ENCODE data around the gene TBC1D5.
"Not testable (repeated sequence)": the region's sequence is repeated elsewhere in the genome, so short reads cannot be mapped to it uniquely, and the experiment has no call there.

TBC1D5 gene

DNA sequence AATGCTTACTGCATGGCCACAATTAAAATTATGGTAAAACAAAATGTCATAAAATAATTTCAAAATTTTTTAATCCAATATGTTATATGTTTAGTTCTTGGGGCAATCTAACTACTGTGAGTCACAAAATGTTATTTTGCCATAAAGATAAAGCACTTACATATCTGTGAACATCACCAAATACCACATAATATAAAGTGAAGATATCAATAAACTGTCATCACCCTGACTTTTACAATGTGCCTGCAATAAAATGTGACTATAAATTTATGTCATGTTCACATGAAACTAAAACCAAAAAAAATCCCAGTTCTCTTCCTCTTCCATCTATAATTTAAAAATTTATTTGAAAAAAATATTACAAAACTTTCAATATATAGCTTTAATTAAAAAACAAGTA lies 191.8 kb downstream of the TBC1D5 start:
- DNase-seq (ENCODE audit: low read depth, low spot score) = no peak

DNA sequence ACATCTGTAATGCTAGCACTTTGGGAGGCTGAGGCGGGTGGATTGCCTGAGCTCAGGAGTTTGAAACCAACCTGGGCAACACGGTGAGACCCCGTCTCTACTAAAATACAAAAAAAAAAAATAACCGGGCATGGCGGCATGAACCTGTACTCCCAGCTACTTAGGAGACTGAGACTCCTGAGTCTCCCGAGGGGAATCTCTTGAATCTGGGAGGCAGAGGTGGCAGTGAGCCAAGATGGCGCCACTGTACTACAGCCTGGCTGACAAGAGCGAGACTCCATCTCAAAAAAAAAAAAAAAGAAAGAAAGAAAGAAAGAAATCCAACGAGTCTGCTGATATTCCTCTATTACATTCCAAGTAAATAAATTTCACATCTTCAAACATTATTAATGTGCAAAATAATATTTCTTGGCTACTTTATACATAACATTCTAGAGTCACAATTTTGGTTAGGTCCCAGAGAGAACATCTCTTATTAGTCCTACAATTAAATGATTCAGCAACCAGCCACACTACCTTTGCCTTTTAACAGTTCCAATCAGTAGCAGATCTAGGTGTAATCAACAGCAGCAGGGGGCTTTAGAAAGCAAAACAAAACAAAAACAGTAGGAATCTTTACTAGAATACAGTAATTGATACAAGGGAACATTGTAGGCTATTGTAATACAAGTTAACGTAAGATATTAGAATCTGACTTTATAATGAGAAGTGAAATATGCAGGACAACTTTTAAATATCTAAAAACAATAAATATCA lies 195.8 kb downstream of the TBC1D5 start:
- DNase-seq (ENCODE audit: low read depth, low spot score) = no peak

- DNase-seq (ENCODE audit: low read depth, low spot score) = no peak
These were observed 197.8 kb downstream of the TBC1D5 start for GRCh38 chr3:17544632-17545031.

- DNase-seq (ENCODE audit: low read depth, low spot score) = no peak
These were observed 199.8 kb downstream of the TBC1D5 start for GRCh38 chr3:17542591-17542990.

DNA sequence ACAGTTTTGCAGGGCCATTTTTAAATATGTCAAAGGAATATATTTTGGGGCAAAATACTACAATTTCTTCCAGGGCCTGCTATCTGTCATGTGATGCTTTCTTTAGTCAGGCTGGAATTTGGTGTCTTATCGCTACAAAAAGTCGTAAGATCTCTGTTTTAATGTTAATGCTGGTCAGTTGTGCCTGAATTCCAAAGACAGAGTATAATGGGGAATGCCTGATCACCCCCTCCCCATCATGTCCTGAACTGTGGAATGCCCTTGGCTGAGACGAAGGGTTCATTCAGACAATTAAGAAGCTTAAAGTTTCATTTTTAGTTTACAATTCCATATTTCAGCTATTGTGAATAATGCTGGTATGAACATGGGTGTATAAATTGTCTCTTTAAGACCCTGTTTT lies 203.0 kb downstream of the TBC1D5 start:
- DNase-seq (ENCODE audit: low read depth, low spot score) = no peak

- DNase-seq (ENCODE audit: low read depth, low spot score) = no peak
These were observed 207.2 kb downstream of the TBC1D5 start for GRCh38 chr3:17535274-17535673.

- not testable (repeated sequence) for DNase-seq (ENCODE audit: low read depth, low spot score)
These were observed 210.0 kb downstream of the TBC1D5 start for GRCh38 chr3:17532446-17532845.

GRCh38 chr3:17529677-17530076 lies 212.8 kb downstream of the TBC1D5 start:
- no peak for DNase-seq (ENCODE audit: low read depth, low spot score)

DNA sequence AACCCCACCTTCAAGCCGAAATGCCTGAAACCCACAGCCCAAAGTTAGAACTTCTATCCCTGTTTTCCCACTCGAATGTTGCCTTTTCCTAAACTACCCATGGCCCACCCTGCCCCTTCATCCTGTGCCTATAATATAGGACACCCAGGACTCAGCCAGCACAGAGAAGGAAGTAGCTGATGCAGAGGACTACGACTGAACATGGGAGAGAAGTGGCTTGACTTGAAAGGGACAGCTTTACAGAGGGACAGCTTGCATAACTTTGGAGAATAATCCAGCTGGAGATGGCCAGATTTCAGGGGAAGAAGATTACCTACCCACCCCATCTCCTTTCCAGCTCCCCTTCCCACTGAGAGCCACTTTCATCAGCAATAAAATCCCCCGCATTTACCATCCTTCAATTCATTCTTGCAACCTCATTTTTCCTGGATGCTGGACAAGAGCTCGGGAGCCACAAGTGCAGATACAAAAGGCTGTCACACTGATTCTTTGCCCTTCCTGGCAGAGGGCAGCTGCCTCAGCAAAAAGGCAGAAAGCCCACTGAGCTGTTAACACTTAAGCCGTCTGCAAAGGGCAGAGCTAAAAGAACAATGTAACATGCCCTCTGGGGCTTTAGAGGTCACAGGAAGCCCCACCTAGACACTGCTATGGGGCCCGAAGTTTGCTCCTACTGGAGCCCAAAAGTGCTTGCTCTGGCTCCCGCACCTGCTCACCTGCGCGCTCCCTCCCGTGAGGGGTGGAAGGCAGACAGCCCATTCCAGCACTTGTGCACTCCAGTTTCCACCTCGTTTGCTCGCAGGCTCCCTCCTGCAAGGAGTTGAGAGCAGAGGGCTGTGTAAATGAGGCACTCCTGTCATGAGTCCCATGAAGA lies 224.0 kb downstream of the TBC1D5 start:
- DNase-seq (ENCODE audit: low read depth, low spot score) = no peak

- no peak for DNase-seq (ENCODE audit: low read depth, low spot score)
These were observed 226.8 kb downstream of the TBC1D5 start for GRCh38 chr3:17515445-17516234.

DNA sequence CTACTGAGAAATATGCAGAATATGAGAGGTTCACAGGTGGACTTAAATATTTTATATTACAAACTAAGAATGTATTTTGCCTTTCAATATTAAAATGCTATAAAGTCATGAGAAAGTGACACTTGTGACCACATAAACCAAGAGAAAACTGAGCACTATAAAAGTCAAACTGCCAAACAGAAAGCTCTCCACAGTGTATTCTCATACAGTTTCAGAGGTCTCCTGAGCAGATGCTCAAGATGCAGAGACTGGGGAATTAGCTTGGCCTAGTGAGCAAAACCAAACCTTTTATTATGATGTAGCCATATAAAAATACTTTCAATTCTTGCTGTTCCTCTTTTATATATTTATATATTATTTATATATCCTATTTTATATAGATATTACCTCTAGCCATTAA lies 227.8 kb downstream of the TBC1D5 start:
- DNase-seq (ENCODE audit: low read depth, low spot score) = no peak

- DNase-seq (ENCODE audit: low read depth, low spot score) = no peak
These were observed 232.2 kb downstream of the TBC1D5 start for GRCh38 chr3:17510265-17510664.

- DNase-seq (ENCODE audit: low read depth, low spot score) = no peak
These were observed 234.2 kb downstream of the TBC1D5 start for GRCh38 chr3:17508180-17508752.

DNA sequence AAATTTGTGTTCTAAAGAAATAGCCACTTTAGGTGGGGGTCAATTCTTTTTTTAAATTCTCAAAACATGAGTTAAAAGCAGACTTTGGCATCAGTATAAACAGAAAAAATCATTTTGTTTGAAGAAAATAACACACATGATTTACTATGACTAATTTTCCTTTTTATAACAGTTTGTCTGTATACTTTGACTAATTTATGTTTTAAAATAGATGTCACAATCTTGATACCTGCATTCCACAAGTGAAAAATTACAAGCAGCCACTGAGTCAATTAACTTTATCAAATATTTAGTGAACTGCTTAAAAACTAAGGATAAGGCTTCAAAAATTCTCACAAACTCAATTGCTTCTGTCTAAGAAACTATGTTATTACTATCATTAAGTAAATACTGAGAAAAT lies 235.0 kb downstream of the TBC1D5 start:
- no peak for DNase-seq (ENCODE audit: low read depth, low spot score)

GRCh38 chr3:17505856-17506255 lies 236.6 kb downstream of the TBC1D5 start:
- no peak for DNase-seq (ENCODE audit: low read depth, low spot score)

DNA sequence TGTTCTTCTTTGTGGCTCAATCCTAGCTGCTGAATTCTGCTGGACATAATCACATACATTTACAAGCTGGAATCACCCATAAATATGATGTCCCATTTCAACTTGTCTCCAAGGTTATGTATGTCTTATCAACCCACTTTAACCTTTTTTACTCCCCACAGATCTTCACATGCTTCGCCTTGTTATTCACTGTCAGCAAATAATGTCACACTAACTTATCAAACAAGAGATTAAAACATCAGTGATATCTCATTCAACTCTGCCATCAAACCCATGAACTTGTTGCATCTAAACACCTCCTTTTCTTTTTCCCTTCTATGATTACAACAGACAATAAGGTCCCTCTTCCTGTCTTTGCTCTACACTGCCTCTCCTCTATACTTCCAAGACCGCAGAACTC lies 240.7 kb downstream of the TBC1D5 start:
- no peak for DNase-seq (ENCODE audit: low read depth, low spot score)

GRCh38 chr3:17500618-17501017 lies 241.8 kb downstream of the TBC1D5 start:
- no peak for DNase-seq (ENCODE audit: low read depth, low spot score)

- no peak for DNase-seq (ENCODE audit: low read depth, low spot score)
These were observed 248.2 kb downstream of the TBC1D5 start for GRCh38 chr3:17494117-17494809.

- DNase-seq (ENCODE audit: low read depth, low spot score) = no peak
These were observed 250.8 kb downstream of the TBC1D5 start for GRCh38 chr3:17491601-17492000.

DNA sequence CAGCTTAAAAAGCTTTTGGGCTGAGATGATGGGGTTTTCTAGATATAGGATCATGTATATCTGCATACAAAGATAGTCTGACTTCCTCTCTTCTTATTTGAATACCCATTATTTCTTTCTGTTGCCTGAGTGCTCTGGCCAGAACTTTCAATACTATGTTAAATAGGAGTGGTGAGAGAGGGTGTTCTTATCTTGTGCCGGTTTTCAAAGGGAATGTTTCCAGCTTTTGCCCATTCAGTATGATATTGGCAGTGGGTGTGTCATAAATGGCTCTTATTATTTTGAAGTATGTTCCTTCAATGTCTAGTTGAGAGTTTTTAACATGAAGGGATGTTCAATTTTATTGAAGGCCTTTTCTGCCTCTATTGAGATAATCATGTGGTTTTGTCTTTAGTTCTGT lies 251.2 kb downstream of the TBC1D5 start:
- DNase-seq (ENCODE audit: low read depth, low spot score) = not testable (repeated sequence)

DNA sequence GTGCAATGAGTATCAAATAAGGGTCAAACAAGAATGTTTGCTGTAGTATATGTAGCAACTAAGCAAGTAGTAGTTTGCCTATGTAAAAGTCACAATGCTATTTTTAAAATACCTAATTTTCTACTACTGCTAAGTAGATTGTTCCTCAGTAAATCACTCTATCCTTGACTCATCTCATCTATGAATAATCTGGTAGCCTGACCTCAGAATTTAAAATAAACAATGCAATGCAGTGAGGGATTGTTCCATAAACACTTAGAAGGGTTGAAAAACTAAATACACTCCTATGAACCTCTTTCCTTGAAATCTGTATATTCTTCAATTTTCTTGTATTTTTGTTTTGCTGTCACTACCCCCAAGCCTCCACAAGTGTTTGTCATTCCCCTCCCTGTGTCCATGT lies 253.3 kb downstream of the TBC1D5 start:
- no peak for DNase-seq (ENCODE audit: low read depth, low spot score)

Measured in activated CD4-positive, CD25-positive, alpha-beta regulatory T cell treated with anti-CD3 and anti-CD28 coated beads, Interleukin-2, amount 50 U/mL, for 16 hours (primary cell).